H1 (cell line): ENCODE measurements around the gene NF1. TPM values are rescaled to one million over a fixed set of nuclear protein-coding genes. Genes with fewer than 3 reads are reported as not detected.

ENCODE experiments used
- CTCF ChIA-PET: fragments of 300-600 bp; sonication (Branson Sonifier 250); formaldehyde crosslinking; loops from one replicate; lab custom pipeline; 2021; ENCODE audit not compliant: partially characterized antibody; lab: Charles Lee
- POLR2A ChIA-PET: fragments of 300-600 bp; sonication (Branson Sonifier 250); formaldehyde crosslinking; loops from one replicate; lab custom pipeline; 2021; ENCODE audit warnings: inconsistent platforms; ENCODE audit not compliant: partially characterized antibody; lab: Charles Lee
- DNase-seq, 2 experiments: peaks; one replicate each; pipeline versions ENCODE4 v3.0.0 to v3.0.0-alpha.2; 2010 to 2022; ENCODE audit warnings: low spot score in 2 of 2, low read depth in 1 of 2, mixed read lengths in 1 of 2
- FAIRE-seq: peaks from 2 replicates; lab custom pipeline; 2011; peaks lifted over from hg19 to GRCh38; lab: Jason Lieb, UNC
- H2AFZ ChIP-seq: 2 replicates; pipeline ENCODE4 v1.8.1; 2012; ENCODE audit warnings: low read length, inconsistent platforms
- H2AK5ac ChIP-seq: 2 replicates; pipeline ENCODE4 v1.6.1; 2013; ENCODE audit warnings: low read depth, low read length
- H2BK120ac ChIP-seq: replicated peaks from 2 replicates; pipeline ENCODE3; 2013; ENCODE audit warnings: low read depth, low read length, inconsistent platforms
- H2BK12ac ChIP-seq: 2 replicates; pipeline ENCODE4 v1.6.1; 2013; ENCODE audit warnings: low read depth, low read length
- H2BK15ac ChIP-seq: 2 replicates; pipeline ENCODE4 v1.6.1; 2013; ENCODE audit warnings: low read length
- H2BK20ac ChIP-seq: 2 replicates; pipeline ENCODE4 v1.6.1; 2013; ENCODE audit warnings: low read length
- H2BK5ac ChIP-seq: 2 replicates; pipeline ENCODE4 v1.6.1; 2013; ENCODE audit warnings: low read depth, low read length
- H3K14ac ChIP-seq: 2 replicates; pipeline ENCODE4 v1.6.1; 2013; ENCODE audit warnings: inconsistent platforms; ENCODE audit not compliant: insufficient read length
- H3K18ac ChIP-seq: 2 replicates; pipeline ENCODE4 v1.6.1; 2013; ENCODE audit warnings: low read length; ENCODE audit errors: extremely low read depth
- H3K23ac ChIP-seq: 2 replicates; pipeline ENCODE4 v1.6.1; 2013; ENCODE audit warnings: inconsistent platforms; ENCODE audit not compliant: insufficient read length
- H3K23me2 ChIP-seq: 2 replicates; pipeline ENCODE4 v1.6.1; 2013; ENCODE audit warnings: low read depth, low read length
- H3K27ac ChIP-seq: 2 replicates; pipeline ENCODE4 v1.6.1; 2011; ENCODE audit warnings: low read depth, low read length, inconsistent platforms
- H3K27me3 ChIP-seq, 4 experiments: replicated peaks in 1 of 4; 1 replicate in 1 of 4; 2 replicates in 3 of 4; pipeline versions ENCODE4 v1.6.1 to v1.8.1; 2011 to 2013; ENCODE audit warnings: low read length in 3 of 4, mild to moderate bottlenecking in 3 of 4, inconsistent platforms in 2 of 4, mixed read lengths in 2 of 4, moderate library complexity in 1 of 4; ENCODE audit not compliant: control insufficient read depth in 3 of 4, insufficient read depth in 3 of 4; ENCODE audit errors: extremely low read depth in 1 of 4
- H3K36me3 ChIP-seq, 4 experiments: 2 replicates each; pipeline versions ENCODE4 v1.6.1 to v1.8.1; 2011 to 2013; ENCODE audit warnings: mild to moderate bottlenecking in 4 of 4, low read length in 3 of 4, moderate library complexity in 2 of 4, control low read depth in 1 of 4, inconsistent platforms in 1 of 4; ENCODE audit not compliant: insufficient read depth in 4 of 4, control insufficient read depth in 2 of 4
- H3K4ac ChIP-seq: replicated peaks from 2 replicates; pipeline ENCODE3; 2013; ENCODE audit warnings: low read length, low read depth, mixed read lengths, inconsistent platforms; ENCODE audit not compliant: insufficient read length
- H3K4me1 ChIP-seq, 4 experiments: replicated peaks in 1 of 4; 1 replicate in 1 of 4; 2 replicates in 3 of 4; pipeline versions ENCODE4 v1.6.1 to v1.8.1; 2011 to 2013; ENCODE audit warnings: low read length in 3 of 4, inconsistent platforms in 2 of 4, mixed read lengths in 1 of 4; ENCODE audit not compliant: insufficient read depth in 4 of 4, control insufficient read depth in 3 of 4
- H3K4me2 ChIP-seq, 2 experiments: 2 replicates each; pipeline versions ENCODE4 v1.6.1 to v1.8.1; 2011 to 2013; ENCODE audit warnings: low read depth in 2 of 2, low read length in 2 of 2, control low read depth in 1 of 2, inconsistent platforms in 1 of 2, mild to moderate bottlenecking in 1 of 2; ENCODE audit not compliant: insufficient read depth in 1 of 2
- H3K4me3 ChIP-seq, 4 experiments: fragments of 200-600, 300-600 bp in 1 of 4; sonication (generic), shearing (Covaris generic), sonication (Bioruptor Twin) in 1 of 4; 2 replicates each; pipeline versions ENCODE4 v1.5.1 to v1.8.1; 2011 to 2016; ENCODE audit warnings: low read length in 4 of 4, low read depth in 3 of 4, control low read depth in 2 of 4, inconsistent platforms in 2 of 4, mild to moderate bottlenecking in 2 of 4, mixed read lengths in 1 of 4, moderate library complexity in 1 of 4; ENCODE audit not compliant: insufficient read depth in 2 of 4; ENCODE audit errors: extremely low read depth in 1 of 4
- H3K56ac ChIP-seq: replicated peaks from 2 replicates; pipeline ENCODE3; 2013; ENCODE audit warnings: low read depth, mild to moderate bottlenecking, mixed read lengths, low read length, inconsistent platforms; ENCODE audit not compliant: insufficient read length
- H3K79me1 ChIP-seq: 2 replicates; pipeline ENCODE4 v1.6.1; 2013; ENCODE audit warnings: low read depth, low read length, control low read depth
- H3K79me2 ChIP-seq, 2 experiments: 2 replicates each; pipeline versions ENCODE4 v1.6.1 to v1.8.1; 2012 to 2013; ENCODE audit warnings: low read length in 2 of 2, mild to moderate bottlenecking in 2 of 2, inconsistent platforms in 1 of 2; ENCODE audit not compliant: insufficient read depth in 2 of 2, control insufficient read depth in 1 of 2
- H3K9ac ChIP-seq, 4 experiments: replicated peaks in 1 of 4; 1 replicate in 1 of 4; 2 replicates in 3 of 4; pipeline versions ENCODE4 v1.6.1 to v1.8.1; 2011 to 2013; ENCODE audit warnings: low read depth in 3 of 4, low read length in 3 of 4, control low read depth in 2 of 4, mild to moderate bottlenecking in 2 of 4, moderate library complexity in 2 of 4, inconsistent platforms in 1 of 4; ENCODE audit errors: extremely low read depth in 1 of 4
- H3K9me3 ChIP-seq, 2 experiments: 2 replicates each; pipeline versions ENCODE4 v1.6.1 to v1.8.1; 2012 to 2013; ENCODE audit warnings: mild to moderate bottlenecking in 2 of 2, moderate library complexity in 2 of 2, control low read depth in 1 of 2, inconsistent platforms in 1 of 2, low read depth in 1 of 2, low read length in 1 of 2, mixed read lengths in 1 of 2; ENCODE audit not compliant: insufficient read depth in 2 of 2
- H4K20me1 ChIP-seq, 2 experiments: replicated peaks in 1 of 2; 2 replicates each; pipeline versions ENCODE3 to v1.8.1; 2011 to 2013; ENCODE audit warnings: inconsistent platforms in 2 of 2, low read length in 2 of 2, mild to moderate bottlenecking in 1 of 2; ENCODE audit not compliant: insufficient read depth in 2 of 2, control insufficient read depth in 1 of 2
- H4K5ac ChIP-seq: 2 replicates; pipeline ENCODE4 v1.6.1; 2013; ENCODE audit warnings: low read length, low read depth, mixed read lengths, inconsistent platforms; ENCODE audit not compliant: insufficient read length
- H4K8ac ChIP-seq: 2 replicates; pipeline ENCODE4 v1.8.0; 2013; ENCODE audit warnings: mild to moderate bottlenecking, moderate library complexity, low read length, inconsistent platforms; ENCODE audit not compliant: insufficient read depth; ENCODE audit errors: extremely low read depth
- H4K91ac ChIP-seq: replicated peaks from 2 replicates; pipeline ENCODE3; 2013; ENCODE audit warnings: low read length, mixed read lengths, inconsistent platforms; ENCODE audit not compliant: insufficient read length
- CHD2 ChIP-seq: IDR thresholded peaks from 2 replicates; pipeline ENCODE4 v1.6.1; 2012; ENCODE audit warnings: low read length, improper control_type of control experiment
- JUN ChIP-seq: IDR thresholded peaks from 2 replicates; pipeline ENCODE4 v1.6.1; 2011; ENCODE audit warnings: low read depth, mild to moderate bottlenecking, improper control_type of control experiment, low read length
- MAFK ChIP-seq: IDR thresholded peaks from 2 replicates; pipeline ENCODE4 v1.6.1; 2012; ENCODE audit warnings: low read depth, mild to moderate bottlenecking, improper control_type of control experiment, low read length
- POU5F1 ChIP-seq: IDR thresholded peaks from 2 replicates; pipeline ENCODE4 v1.6.1; 2011; ENCODE audit warnings: low read depth, mild to moderate bottlenecking, low read length, moderate library complexity
- TCF12 ChIP-seq: IDR thresholded peaks from 2 replicates; pipeline ENCODE4 v1.6.1; 2011; ENCODE audit warnings: low read depth, mild to moderate bottlenecking, low read length
- WGBS, 2 experiments: shearing (Covaris generic) in 1 of 2; methylation state at CpG; one replicate each; pipeline versions ENCODE4 v1.1.6 to v1.1.7; 2013 to 2015; ENCODE audit warnings: low lambda C conversion rate in 2 of 2, mixed read lengths in 2 of 2, inconsistent platforms in 1 of 2, low coverage in 1 of 2, missing lambda C conversion rate in 1 of 2; ENCODE audit not compliant: insufficient replicate concordance in 2 of 2, insufficient coverage in 1 of 2, insufficient read length in 1 of 2; ENCODE audit errors: extremely low coverage in 1 of 2, missing lambda C conversion rate in 1 of 2; 5-methylcytosine and 5-hydroxymethylcytosine counted together
- polyA plus RNA-seq, 7 experiments: library from polyadenylated mRNA; depleted of rRNA in 3 of 7; stranded (reverse) in 5 of 7; unstranded in 2 of 7; fragments of >200 nt in 5 of 7; fragments of 200-250 nt in 2 of 7; gene quantifications; 1 replicate in 5 of 7; 2 replicates in 1 of 7; 4 replicates in 1 of 7; pipeline versions ENCODE4 v1.2.1 to v1.2.3, GENCODE V29; 2011 to 2013; ENCODE audit warnings: missing spikeins in 2 of 7, mixed read lengths in 2 of 7
- total RNA-seq: library from RNA; stranded (reverse); fragmentation: NEBNext Ultra II Directional; extraction: Animal tissue kit (Norgen Biotek cat#: 25700); gene quantifications from 2 replicates; pipeline ENCODE4 v1.2.1, GENCODE V29; 2021

NF1 gene
- total and polyA plus RNA-seq, 2 of the 8 experiments (the other 6 are each of a cell fraction or from before 2014, with no cell fraction given): 19.3 to 29.6 TPM

GRCh38 chr17:31167111-31167510, 72.3 kb downstream of the NF1 start:
- no peak for FAIRE-seq
- no peak overlapping the region for H3K4me2 ChIP-seq
- DNase-seq: no peak

More at GRCh38 chr17:31167111-31167510, 72.3 kb downstream of the NF1 start:
- Histone ChIP-seq H2BK5ac (no peak overlapping the region), H2BK15ac (no peak overlapping the region), H3K4me1 (no peaks in the 10 kb centered on the region), H3K79me1 (no peaks in the 10 kb centered on the region), H3K14ac (no peak overlapping the region), H3K56ac (no peak overlapping the region), H2BK120ac (no peak overlapping the region), H2BK20ac (no peak overlapping the region), H3K27me3 (no peaks in the 10 kb centered on the region), H3K36me3 (peaks cover 0 to 6% (median 0%) of the 10 kb centered on the region in 4 experiments; a peak in 3 of 8 replicates), H3K27ac (no peak overlapping the region), H3K79me2 (no peaks in the 10 kb centered on the region), H3K4me3 (no peak overlapping the region), H4K5ac (no peak overlapping the region), H2BK12ac (no peak overlapping the region), H3K9ac (no peak overlapping the region), H3K23ac (no peak overlapping the region), H4K8ac (no peak overlapping the region), H4K91ac (no peak overlapping the region), H4K20me1 (no peaks in the 10 kb centered on the region), H2AK5ac (no peak overlapping the region), H3K9me3 (no peaks in the 10 kb centered on the region), H3K4ac (no peak overlapping the region), H3K18ac (no peak overlapping the region), H3K23me2 (no peaks in the 10 kb centered on the region), H2AFZ (no peak overlapping the region)
- CTCF ChIA-PET: no interaction called here
- WGBS, 2 experiments: 94% methylated on average over 3 of the region's 3 CpGs; no CpG with 5 or more reads in 1 of the 2 experiments
- POLR2A ChIA-PET: interaction anchor here (0.9 kb wide), 1 partner anchor 10 kb away, joined by 3 read pairs; no protein-coding TSS in a partner anchor
- TF ChIP-seq POU5F1 (no peak), JUN (no peak), CHD2 (no peak), TCF12 (no peak), MAFK (no peak)
